T-helper 1 cell treated with Interleukin-12 subunit alpha and Interleukin-12 subunit beta and Interleukin-4 antibody, amounts not matched to agents 30 ng/mL and 1 ng/mL, for 36 hours (primary cell): ENCODE results near the gene NDUFAF7. TPM values are rescaled to one million over a fixed set of nuclear protein-coding genes. Genes with fewer than 3 reads are reported as not detected.
"Not testable (repeated sequence)": the region's sequence is repeated elsewhere in the genome, so short reads cannot be mapped to it uniquely, and the experiment has no call there.

ENCODE experiments used
- intact Hi-C: fragments of 100-400 bp; cut with micrococcal nuclease; formaldehyde crosslinking; loops from one replicate; pipeline ENCODE4 v1.15.1; 2024
- total RNA-seq: library from RNA; stranded (reverse); gene quantifications from 2 replicates; pipeline ENCODE4 v1.2.3, GENCODE V29; 2022

The NDUFAF7 gene
- total RNA-seq, 1 donor from 2014 or later, result 21.7 TPM

- intact Hi-C loops, result loop anchor here (1.0 kb wide), 1 partner anchor 114 kb away; no protein-coding TSS in a partner anchor
These were observed 50.5 kb downstream of the NDUFAF7 start for GRCh38 chr2:37281916-37282315.

GRCh38 chr2:37282746-37283145, 51.3 kb downstream of the NDUFAF7 start:
- intact Hi-C loops, result loop anchor here (1.0 kb wide), 1 partner anchor 114 kb away; no protein-coding TSS in a partner anchor

GRCh38 chr2:37283207-37283606, 51.7 kb downstream of the NDUFAF7 start:
- intact Hi-C loops, result no loop called here

GRCh38 chr2:37284381-37284780, 52.9 kb downstream of the NDUFAF7 start:
- intact Hi-C loops, result no loop called here

- intact Hi-C loops, result loop anchor here (1.0 kb wide), 1 partner anchor 544 kb away; no protein-coding TSS in a partner anchor
These were observed 56.5 kb downstream of the NDUFAF7 start for GRCh38 chr2:37287966-37288365.

GRCh38 chr2:37291680-37292079, 60.2 kb downstream of the NDUFAF7 start:
- intact Hi-C loops, result no loop called here

GRCh38 chr2:37294858-37295257, 63.4 kb downstream of the NDUFAF7 start:
- intact Hi-C loops, result not testable (repeated sequence)

- intact Hi-C loops, result loop anchor here (2.0 kb wide), 1 partner anchor 15 kb away; no protein-coding TSS in a partner anchor
These were observed 64.1 kb downstream of the NDUFAF7 start for GRCh38 chr2:37295469-37296073.

GRCh38 chr2:37297632-37298031, 66.2 kb downstream of the NDUFAF7 start:
- intact Hi-C loops, result loop anchor here (2.0 kb wide), 1 partner anchor 13 kb away; no protein-coding TSS in a partner anchor

Other genes starting within 250 kb of the NDUFAF7 start
- gene HEATR5B, start 147.3 kb upstream of the NDUFAF7 start, total RNA-seq, result 21.1 and 22.8 TPM in 2 replicates
- gene GPATCH11, start 147.1 kb upstream of the NDUFAF7 start, total RNA-seq, result 8.9 and 12.0 TPM in 2 replicates
- 79.6 and 87.9 TPM in 2 replicates for gene EIF2AK2, start 74.7 kb upstream of the NDUFAF7 start, total RNA-seq
- not detected in 2 replicates for gene SULT6B1, start 43.0 kb upstream of the NDUFAF7 start, total RNA-seq
- gene CEBPZOS, start 35.2 kb upstream of the NDUFAF7 start, total RNA-seq, result 38.5 and 40.8 TPM in 2 replicates
- 48.8 and 51.2 TPM in 2 replicates for gene CEBPZ, start 62 bp upstream of the NDUFAF7 start, total RNA-seq
- gene PRKD3, start 93.2 kb downstream of the NDUFAF7 start, total RNA-seq, result 15.1 and 18.5 TPM in 2 replicates
- gene QPCT, start 113.0 kb downstream of the NDUFAF7 start, total RNA-seq, result 0.49 and 0.54 TPM in 2 replicates